ENCODE measurements around the gene PLLP. TPM values are rescaled to one million over a fixed set of nuclear protein-coding genes. Genes with fewer than 3 reads are reported as not detected.

Gene PLLP, protein sequence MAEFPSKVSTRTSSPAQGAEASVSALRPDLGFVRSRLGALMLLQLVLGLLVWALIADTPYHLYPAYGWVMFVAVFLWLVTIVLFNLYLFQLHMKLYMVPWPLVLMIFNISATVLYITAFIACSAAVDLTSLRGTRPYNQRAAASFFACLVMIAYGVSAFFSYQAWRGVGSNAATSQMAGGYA
- not detected in 2 replicates for total RNA-seq (2014; rRNA removed; shearing (Covaris generic); ENCODE audit: low replicate concordance)

DNA sequence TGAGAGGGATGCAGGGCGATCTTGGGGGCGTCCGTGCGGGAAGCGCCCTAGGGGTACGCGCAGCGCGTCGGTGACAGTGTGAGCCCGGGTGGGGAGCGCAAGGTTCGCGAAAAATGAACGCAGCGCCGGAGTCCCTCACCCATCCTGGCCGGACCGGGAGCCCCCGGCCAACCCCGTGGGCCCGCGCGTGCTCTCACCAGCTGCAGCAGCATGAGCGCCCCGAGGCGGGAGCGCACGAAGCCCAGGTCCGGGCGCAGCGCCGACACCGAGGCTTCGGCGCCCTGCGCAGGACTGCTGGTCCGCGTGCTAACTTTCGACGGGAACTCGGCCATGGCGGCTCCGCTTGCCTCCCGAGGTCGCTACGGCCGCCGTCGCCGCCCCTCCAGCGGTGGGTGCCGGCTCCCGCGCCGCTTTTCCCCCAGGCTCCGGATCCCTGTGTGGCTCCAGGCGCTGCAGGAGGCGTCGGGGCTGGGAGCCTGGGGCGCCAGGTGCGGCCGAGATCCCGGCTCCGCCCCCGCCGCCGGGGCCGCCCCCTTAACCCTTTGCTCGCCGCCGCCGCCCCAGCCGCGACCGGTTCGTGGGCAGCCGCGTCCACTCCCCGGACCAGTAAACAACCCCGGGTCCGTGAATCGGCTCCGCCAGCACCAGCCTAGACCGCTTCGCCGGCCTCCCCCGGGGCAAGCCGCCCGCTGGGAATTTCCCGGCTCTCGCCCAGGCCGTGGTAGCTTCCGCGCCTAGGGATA is at the start of gene PLLP:
Gene PLLP (minus strand): TSS at position 464 of the 743 bp plus-strand sequence. CDS start 132 bp downstream, at position 332.
- Histone ChIP-seq H3K9me3 (ENCODE audit: low read length) (no peaks in the 10 kb centered on the region), H3K27ac (ENCODE audit: low read length) (no peak within 1 kb of the TSS), H3K79me2 (ENCODE audit: low read length) (no peaks in the 10 kb centered on the region), H3K9me2 (replicated peaks; ENCODE audit: insufficient read depth, low read length) (no peaks in the 10 kb centered on the region), H2AFZ (ENCODE audit: low read length) (no peak within 1 kb of the TSS), H3K4me1 (ENCODE audit: low read length) (no peaks in the 10 kb centered on the region), H3K27me3 (ENCODE audit: low read length) (no peaks in the 10 kb centered on the region), H3K4me2 (ENCODE audit: low read depth, low read length, poor library complexity, severe bottlenecking) (no peak within 1 kb of the TSS), H3K9ac (ENCODE audit: low read length) (no peak within 1 kb of the TSS), H3K36me3 (ENCODE audit: insufficient read depth, low read length) (no peaks in the 10 kb centered on the region), H4K20me1 (ENCODE audit: insufficient read depth, low read depth, low read length) (no peaks in the 10 kb centered on the region), H3K4me3 (ENCODE audit: low read length) (no peak within 1 kb of the TSS)
- DNase-seq = no peak

DNA sequence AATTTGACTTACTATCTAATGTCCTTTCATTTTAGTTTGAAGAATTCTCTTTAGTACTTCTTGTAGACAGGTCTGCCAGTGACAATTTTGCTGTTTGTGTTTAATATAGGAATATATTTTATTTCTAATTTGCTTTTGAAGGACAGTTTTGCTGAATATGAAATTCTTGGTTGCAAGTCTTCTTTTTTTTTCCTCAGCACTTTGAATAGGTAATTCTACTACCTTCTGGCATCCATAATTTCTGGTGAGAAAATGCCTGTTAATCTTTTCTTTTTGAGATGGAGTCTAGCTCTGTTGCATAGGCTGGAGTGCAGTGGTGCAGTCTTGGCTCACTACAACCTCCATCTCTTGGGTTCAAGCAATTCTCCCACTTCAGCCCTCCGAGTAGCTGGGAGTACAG is 48.9 kb upstream of the PLLP start:
- Histone ChIP-seq H3K4me2 (ENCODE audit: low read depth, low read length, poor library complexity, severe bottlenecking) (no peak overlapping the region), H4K20me1 (ENCODE audit: insufficient read depth, low read depth, low read length) (no peaks in the 10 kb centered on the region), H3K9me2 (replicated peaks; ENCODE audit: insufficient read depth, low read length) (no peaks in the 10 kb centered on the region), H3K27me3 (ENCODE audit: low read length) (no peaks in the 10 kb centered on the region), H3K9me3 (ENCODE audit: low read length) (no peaks in the 10 kb centered on the region), H3K27ac (ENCODE audit: low read length) (no peak overlapping the region), H3K4me3 (ENCODE audit: low read length) (no peak overlapping the region), H3K79me2 (ENCODE audit: low read length) (no peaks in the 10 kb centered on the region), H3K36me3 (ENCODE audit: insufficient read depth, low read length) (no peaks in the 10 kb centered on the region), H2AFZ (ENCODE audit: low read length) (no peak overlapping the region), H3K4me1 (ENCODE audit: low read length) (peaks cover 2% of the 10 kb centered on the region; the same call in 1 of the 2 replicates), H3K9ac (ENCODE audit: low read length) (no peak overlapping the region)
- no peak for DNase-seq

DNA sequence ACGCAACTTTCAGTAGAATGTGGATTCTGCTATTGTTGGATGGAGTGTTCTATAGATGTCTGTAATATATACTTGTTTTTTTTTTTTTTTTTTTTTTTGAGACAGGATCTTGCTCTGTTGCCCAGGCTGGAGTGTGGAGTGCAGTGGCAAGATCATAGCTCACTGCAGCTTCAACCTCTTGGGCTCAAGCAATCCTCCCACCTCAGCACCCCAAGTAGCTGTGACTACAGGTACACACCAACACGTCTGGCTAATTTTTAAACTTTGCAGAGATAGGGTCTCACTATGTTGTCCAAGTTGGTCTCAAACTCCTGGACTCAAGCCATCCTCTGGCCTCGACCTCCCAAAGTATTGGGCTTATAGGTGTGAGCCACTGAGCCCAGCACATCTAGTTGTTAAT is 46.9 kb upstream of the PLLP start:
- no peak for DNase-seq
- Histone ChIP-seq H4K20me1 (ENCODE audit: insufficient read depth, low read depth, low read length) (no peaks in the 10 kb centered on the region), H2AFZ (ENCODE audit: low read length) (no peak overlapping the region), H3K4me1 (ENCODE audit: low read length) (no peaks in the 10 kb centered on the region), H3K4me3 (ENCODE audit: low read length) (no peak overlapping the region), H3K9ac (ENCODE audit: low read length) (no peak overlapping the region), H3K27me3 (ENCODE audit: low read length) (peaks cover under 1% of the 10 kb centered on the region; the same call in 1 of the 2 replicates), H3K9me2 (replicated peaks; ENCODE audit: insufficient read depth, low read length) (no peaks in the 10 kb centered on the region), H3K27ac (ENCODE audit: low read length) (no peak overlapping the region), H3K79me2 (ENCODE audit: low read length) (no peaks in the 10 kb centered on the region), H3K4me2 (ENCODE audit: low read depth, low read length, poor library complexity, severe bottlenecking) (no peak overlapping the region), H3K36me3 (ENCODE audit: insufficient read depth, low read length) (no peaks in the 10 kb centered on the region), H3K9me3 (ENCODE audit: low read length) (peaks cover 2% of the 10 kb centered on the region; the same call in 1 of the 2 replicates)

DNA sequence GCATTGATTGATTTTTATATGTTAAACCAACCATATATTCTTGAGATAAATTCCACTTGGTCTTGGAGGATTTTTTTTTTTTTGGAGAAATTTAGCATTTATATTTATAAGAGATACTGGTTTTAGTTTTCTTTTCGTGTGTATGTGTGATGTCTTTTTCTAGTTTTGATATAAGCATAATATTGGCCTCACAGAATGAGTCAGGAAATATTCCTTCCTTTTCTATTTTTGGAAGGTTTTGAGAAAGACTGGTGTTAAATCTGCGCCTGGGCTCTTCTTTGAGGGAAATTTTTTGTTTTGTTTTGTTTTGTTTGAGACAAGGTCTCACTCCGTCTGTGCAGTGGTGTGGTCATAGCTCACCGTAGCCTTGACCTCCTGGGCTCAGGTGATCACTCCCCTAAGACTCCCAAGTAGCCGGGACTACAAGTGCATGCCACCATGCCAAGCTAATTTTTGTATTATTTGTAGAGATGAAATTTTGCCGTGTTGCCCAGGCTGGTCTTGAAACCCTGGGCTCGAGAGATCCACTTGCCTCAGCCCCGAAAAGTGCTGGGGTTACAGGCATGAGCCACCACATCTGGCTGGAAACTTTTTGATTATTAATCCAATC is 45.4 kb upstream of the PLLP start:
- H3K9ac ChIP-seq (ENCODE audit: low read length) = no peak overlapping the region
- H3K79me2 ChIP-seq (ENCODE audit: low read length) = no peaks in the 10 kb centered on the region
- no peak overlapping the region for H3K4me3 ChIP-seq (ENCODE audit: low read length)
- peaks cover 3% of the 10 kb centered on the region; the same call in 1 of the 2 replicates for H3K27me3 ChIP-seq (ENCODE audit: low read length)
- no peaks in the 10 kb centered on the region for H3K9me2 ChIP-seq (replicated peaks; ENCODE audit: insufficient read depth, low read length)
- no peak for DNase-seq
- no peaks in the 10 kb centered on the region for H3K4me1 ChIP-seq (ENCODE audit: low read length)
- H2AFZ ChIP-seq (ENCODE audit: low read length) = no peak overlapping the region
- peaks cover 5% of the 10 kb centered on the region; the same call in 1 of the 2 replicates for H3K9me3 ChIP-seq (ENCODE audit: low read length)
- H4K20me1 ChIP-seq (ENCODE audit: insufficient read depth, low read depth, low read length) = no peaks in the 10 kb centered on the region
- H3K36me3 ChIP-seq (ENCODE audit: insufficient read depth, low read length) = no peaks in the 10 kb centered on the region
- no peak overlapping the region for H3K27ac ChIP-seq (ENCODE audit: low read length)
- no peak overlapping the region for H3K4me2 ChIP-seq (ENCODE audit: low read depth, low read length, poor library complexity, severe bottlenecking)

DNA sequence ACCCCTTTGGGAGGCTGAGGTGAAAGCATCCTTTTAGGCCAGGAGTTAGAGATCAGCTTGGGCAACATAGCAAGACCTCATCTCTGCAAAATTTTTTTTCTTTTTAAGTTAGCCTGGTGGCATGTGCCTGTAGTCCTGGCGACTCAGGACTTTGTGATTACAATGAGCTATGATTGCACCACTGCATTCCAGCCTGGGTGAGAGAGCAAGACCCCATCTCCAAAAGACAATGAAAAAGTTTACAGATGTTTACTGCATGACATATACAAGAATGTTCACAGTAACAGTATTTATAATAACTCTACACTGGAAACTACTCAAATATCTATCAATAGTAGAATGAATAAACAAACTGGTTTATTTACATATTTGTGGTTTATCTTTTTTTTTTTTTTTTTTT is 41.0 kb upstream of the PLLP start:
- no peak overlapping the region for H3K9ac ChIP-seq (ENCODE audit: low read length)
- no peaks in the 10 kb centered on the region for H3K9me2 ChIP-seq (replicated peaks; ENCODE audit: insufficient read depth, low read length)
- no peak overlapping the region for H3K4me2 ChIP-seq (ENCODE audit: low read depth, low read length, poor library complexity, severe bottlenecking)
- no peaks in the 10 kb centered on the region for H3K79me2 ChIP-seq (ENCODE audit: low read length)
- DNase-seq = no peak
- H3K27ac ChIP-seq (ENCODE audit: low read length) = no peak overlapping the region
- no peaks in the 10 kb centered on the region for H3K36me3 ChIP-seq (ENCODE audit: insufficient read depth, low read length)
- peaks cover 3% of the 10 kb centered on the region; the same call in 1 of the 2 replicates for H3K27me3 ChIP-seq (ENCODE audit: low read length)
- H3K4me1 ChIP-seq (ENCODE audit: low read length) = no peaks in the 10 kb centered on the region
- H2AFZ ChIP-seq (ENCODE audit: low read length) = no peak overlapping the region
- peaks cover 5% of the 10 kb centered on the region; the same call in 1 of the 2 replicates for H3K9me3 ChIP-seq (ENCODE audit: low read length)
- no peaks in the 10 kb centered on the region for H4K20me1 ChIP-seq (ENCODE audit: insufficient read depth, low read depth, low read length)
- H3K4me3 ChIP-seq (ENCODE audit: low read length) = no peak overlapping the region

DNA sequence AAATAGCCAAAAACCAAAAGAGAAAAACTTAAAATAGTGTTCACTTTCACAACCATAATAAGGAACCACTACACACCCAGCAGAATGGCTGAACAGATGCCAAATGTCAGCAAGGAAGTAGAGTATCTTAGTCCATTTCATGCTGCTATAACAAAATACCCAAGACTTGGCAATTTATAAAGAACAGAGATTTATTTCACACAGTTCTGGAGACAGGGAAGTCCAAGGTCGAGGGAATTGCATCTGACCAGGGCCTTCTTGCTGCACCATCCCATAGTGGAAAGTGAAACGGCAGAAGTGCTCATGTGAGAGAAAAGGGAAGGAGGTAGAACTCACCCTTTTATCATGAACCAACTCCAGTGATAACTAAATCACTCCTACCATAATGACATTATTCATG is 40.3 kb upstream of the PLLP start:
- peaks cover 3% of the 10 kb centered on the region; the same call in 1 of the 2 replicates for H3K27me3 ChIP-seq (ENCODE audit: low read length)
- H3K79me2 ChIP-seq (ENCODE audit: low read length) = no peaks in the 10 kb centered on the region
- H3K4me2 ChIP-seq (ENCODE audit: low read depth, low read length, poor library complexity, severe bottlenecking) = no peak overlapping the region
- H3K9me3 ChIP-seq (ENCODE audit: low read length) = peaks cover 5% of the 10 kb centered on the region; the same call in 1 of the 2 replicates
- H3K36me3 ChIP-seq (ENCODE audit: insufficient read depth, low read length) = no peaks in the 10 kb centered on the region
- no peak overlapping the region for H3K27ac ChIP-seq (ENCODE audit: low read length)
- no peak overlapping the region for H2AFZ ChIP-seq (ENCODE audit: low read length)
- H3K9ac ChIP-seq (ENCODE audit: low read length) = no peak overlapping the region
- no peaks in the 10 kb centered on the region for H3K4me1 ChIP-seq (ENCODE audit: low read length)
- H3K4me3 ChIP-seq (ENCODE audit: low read length) = no peak overlapping the region
- no peak for DNase-seq
- no peaks in the 10 kb centered on the region for H3K9me2 ChIP-seq (replicated peaks; ENCODE audit: insufficient read depth, low read length)
- no peaks in the 10 kb centered on the region for H4K20me1 ChIP-seq (ENCODE audit: insufficient read depth, low read depth, low read length)

DNA sequence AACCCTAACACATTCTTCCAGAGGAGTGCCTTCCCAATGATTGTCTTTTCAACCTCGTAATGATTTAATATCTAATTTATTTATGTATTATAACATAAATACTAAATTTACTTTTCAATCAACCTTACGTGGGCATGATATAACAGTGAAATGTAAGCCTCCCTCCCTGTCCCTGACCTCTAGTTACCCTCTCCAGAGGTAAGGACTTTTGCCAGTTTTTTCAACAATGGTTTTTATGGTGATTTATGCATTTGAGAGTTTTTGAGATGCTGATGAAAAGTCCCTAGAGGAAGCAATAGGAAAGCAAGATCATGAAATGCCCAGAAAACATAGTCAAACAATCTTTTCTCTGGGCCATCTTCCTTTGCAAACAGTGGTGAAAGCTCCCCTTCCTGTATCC is 35.2 kb upstream of the PLLP start:
- no peak for DNase-seq
- no peaks in the 10 kb centered on the region for H4K20me1 ChIP-seq (ENCODE audit: insufficient read depth, low read depth, low read length)
- H3K27ac ChIP-seq (ENCODE audit: low read length) = no peak overlapping the region
- no peak overlapping the region for H2AFZ ChIP-seq (ENCODE audit: low read length)
- H3K9me3 ChIP-seq (ENCODE audit: low read length) = no peaks in the 10 kb centered on the region
- no peaks in the 10 kb centered on the region for H3K79me2 ChIP-seq (ENCODE audit: low read length)
- no peak overlapping the region for H3K4me3 ChIP-seq (ENCODE audit: low read length)
- peaks cover 5% of the 10 kb centered on the region for H3K4me1 ChIP-seq (ENCODE audit: low read length)
- no peaks in the 10 kb centered on the region for H3K27me3 ChIP-seq (ENCODE audit: low read length)
- no peaks in the 10 kb centered on the region for H3K9me2 ChIP-seq (replicated peaks; ENCODE audit: insufficient read depth, low read length)
- no peaks in the 10 kb centered on the region for H3K36me3 ChIP-seq (ENCODE audit: insufficient read depth, low read length)
- no peak overlapping the region for H3K4me2 ChIP-seq (ENCODE audit: low read depth, low read length, poor library complexity, severe bottlenecking)
- no peak overlapping the region for H3K9ac ChIP-seq (ENCODE audit: low read length)

DNA sequence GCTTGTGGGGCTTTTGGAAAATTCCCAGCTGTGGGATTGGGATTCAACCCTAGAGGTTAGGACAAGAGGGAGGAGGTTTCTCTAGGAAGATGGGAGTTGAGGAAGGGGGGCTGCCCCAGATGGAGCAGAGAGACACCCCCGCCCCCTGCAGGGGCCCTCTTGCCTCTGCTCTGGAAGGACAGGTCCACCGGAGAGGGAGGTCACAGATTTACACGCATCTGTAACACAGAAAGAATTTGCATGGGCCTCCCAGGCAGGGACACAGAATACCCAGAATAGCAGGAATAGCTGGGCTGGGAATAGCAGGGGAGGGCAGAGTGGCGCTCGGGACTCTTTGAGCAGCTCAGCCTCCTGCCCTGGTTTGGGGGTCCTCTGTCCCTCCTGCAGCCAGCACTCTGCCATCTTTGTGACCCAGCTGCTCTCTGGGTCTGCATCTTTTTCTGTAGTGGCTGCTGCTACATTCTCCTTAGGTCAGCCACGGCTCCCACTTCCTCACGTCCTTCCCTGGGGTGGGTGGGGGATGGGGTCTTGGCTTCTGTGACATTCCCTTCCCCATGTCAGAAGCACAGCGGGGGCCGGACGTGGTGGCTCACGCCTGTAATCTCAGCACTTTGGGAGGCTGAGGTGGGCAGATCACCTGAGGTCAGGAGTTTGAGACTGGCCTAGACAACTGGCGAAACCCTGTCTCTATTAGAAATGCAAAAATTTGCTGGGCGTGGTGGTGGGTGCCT is 33.9 kb upstream of the PLLP start:
- no peak overlapping the region for H2AFZ ChIP-seq (ENCODE audit: low read length)
- H3K27me3 ChIP-seq (ENCODE audit: low read length) = no peaks in the 10 kb centered on the region
- no peaks in the 10 kb centered on the region for H3K9me2 ChIP-seq (replicated peaks; ENCODE audit: insufficient read depth, low read length)
- DNase-seq = no peak
- H3K4me3 ChIP-seq (ENCODE audit: low read length) = no peak overlapping the region
- no peak overlapping the region for H3K9ac ChIP-seq (ENCODE audit: low read length)
- H3K4me2 ChIP-seq (ENCODE audit: low read depth, low read length, poor library complexity, severe bottlenecking) = no peak overlapping the region
- H3K4me1 ChIP-seq (ENCODE audit: low read length) = peaks cover 8% of the 10 kb centered on the region
- no peaks in the 10 kb centered on the region for H3K9me3 ChIP-seq (ENCODE audit: low read length)
- H3K36me3 ChIP-seq (ENCODE audit: insufficient read depth, low read length) = no peaks in the 10 kb centered on the region
- H3K27ac ChIP-seq (ENCODE audit: low read length) = no peak overlapping the region
- no peaks in the 10 kb centered on the region for H4K20me1 ChIP-seq (ENCODE audit: insufficient read depth, low read depth, low read length)
- no peaks in the 10 kb centered on the region for H3K79me2 ChIP-seq (ENCODE audit: low read length)

All from Karpas-422 (cell line).